Fibroblast of peridontal ligament (primary cell): ENCODE data around the gene ATXN2L.
"Not testable (repeated sequence)": the region's sequence is repeated elsewhere in the genome, so short reads cannot be mapped to it uniquely, and the experiment has no call there.

ENCODE experiments used
- DNase-seq: peaks from one replicate; pipeline ENCODE4 v3.0.0-alpha.2; 2010; ENCODE audit errors: extremely low read depth

ATXN2L gene

GRCh38 chr16:28867241-28867640, 44.4 kb downstream of the ATXN2L start:
- DNase-seq, result no peak

- not testable (repeated sequence) for DNase-seq
Measured at GRCh38 chr16:28867646-28868045, 44.8 kb downstream of the ATXN2L start.

- no peak for DNase-seq
Measured at GRCh38 chr16:28869201-28869600, 46.4 kb downstream of the ATXN2L start.

- DNase-seq, result no peak
Measured at GRCh38 chr16:28872952-28873351, 50.2 kb downstream of the ATXN2L start.

DNA sequence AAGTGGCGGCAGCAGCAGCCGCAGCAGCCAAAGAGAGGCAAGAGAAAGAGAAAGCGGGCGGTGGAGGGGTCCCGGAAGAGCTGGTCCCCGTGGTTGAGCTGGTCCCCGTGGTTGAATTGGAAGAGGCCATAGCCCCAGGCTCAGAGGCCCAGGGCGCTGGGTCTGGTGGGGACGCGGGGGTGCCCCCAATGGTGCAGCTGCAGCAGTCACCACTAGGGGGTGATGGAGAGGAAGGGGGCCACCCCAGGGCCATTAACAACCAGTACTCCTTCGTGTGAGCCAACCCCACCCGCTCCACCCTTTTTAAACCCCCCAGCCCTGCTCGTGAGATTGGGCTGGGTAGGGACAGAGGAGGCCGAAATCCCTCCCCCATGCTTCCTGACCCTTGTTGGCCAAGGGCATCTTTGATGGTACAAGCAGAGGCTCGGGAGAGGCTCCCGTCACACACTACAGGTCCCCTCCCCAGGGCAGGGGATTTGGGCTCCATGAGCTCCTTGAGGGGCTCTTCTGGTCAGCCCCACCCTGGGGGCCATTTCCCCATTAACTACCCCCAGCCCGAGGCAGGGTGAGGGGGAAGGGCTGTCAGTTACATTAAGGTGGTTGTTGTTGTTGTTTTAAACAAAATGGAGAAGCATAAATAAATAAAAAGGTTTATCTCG, 50.9 kb downstream of the ATXN2L start:
- DNase-seq, result no peak

DNA sequence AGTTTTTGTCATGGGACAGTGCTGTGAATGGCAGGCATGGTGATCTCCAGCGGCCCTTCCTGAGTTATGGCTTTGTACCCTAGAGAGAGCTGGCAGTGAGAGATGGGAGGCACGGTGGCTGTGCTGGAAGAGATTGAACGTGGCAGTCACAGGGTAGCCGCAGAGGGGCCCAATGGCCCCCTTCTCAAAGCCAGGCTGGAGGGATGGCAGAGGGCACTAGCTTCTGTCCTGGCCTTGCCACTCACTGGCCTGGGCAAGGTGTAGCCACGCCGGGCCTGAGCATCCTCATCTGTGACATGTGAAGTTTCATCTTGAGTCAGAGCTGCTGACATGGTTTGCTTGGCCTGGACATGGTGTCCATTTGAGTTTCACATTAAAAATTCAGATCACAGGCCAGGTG, 51.6 kb downstream of the ATXN2L start:
- DNase-seq, result no peak

DNA sequence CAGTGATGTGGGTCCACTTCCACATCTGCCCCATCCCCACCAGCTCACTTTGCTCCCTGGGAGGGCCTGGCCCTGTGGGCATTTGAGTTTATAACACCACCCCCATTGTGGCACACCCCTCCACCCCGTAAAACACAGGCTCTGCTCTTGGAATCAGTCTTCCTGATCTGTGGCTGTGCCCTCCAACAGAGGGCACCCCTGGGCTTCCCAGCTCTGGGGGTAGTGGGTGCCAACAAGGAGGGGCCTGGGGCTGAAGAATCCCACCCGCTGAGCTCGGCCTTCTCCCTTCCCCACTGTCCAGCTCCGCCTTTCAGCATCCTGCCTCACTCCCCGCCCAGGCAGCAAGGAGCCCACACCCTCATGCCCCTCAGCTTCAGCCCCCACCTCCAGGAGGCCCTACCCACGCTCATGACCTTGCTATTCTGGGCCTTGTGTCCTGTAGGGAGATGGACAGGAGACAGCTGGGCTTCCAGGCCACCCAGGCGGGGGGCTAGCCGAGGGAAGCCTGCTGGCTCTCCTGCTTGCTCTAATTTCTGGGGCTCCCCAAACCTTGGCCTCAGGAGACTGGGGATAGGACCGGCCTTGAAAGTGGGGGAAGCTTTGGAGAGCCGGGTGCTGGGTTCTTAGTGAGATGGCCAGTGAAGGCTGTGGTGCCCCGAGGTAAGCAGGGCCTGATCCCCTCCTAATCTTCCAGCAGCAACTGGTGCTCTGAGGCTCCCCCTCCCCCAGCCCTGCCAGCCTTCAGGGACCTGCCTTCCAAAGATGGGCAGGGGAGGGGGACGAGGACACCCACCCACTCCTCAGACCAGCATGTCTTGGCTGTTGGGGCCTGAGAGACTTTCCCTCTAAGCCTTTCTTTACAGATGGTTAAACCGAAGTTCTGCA, 52.6 kb downstream of the ATXN2L start:
- DNase-seq, result no peak

GRCh38 chr16:28876019-28876659, 53.3 kb downstream of the ATXN2L start:
- no peak for DNase-seq

DNA sequence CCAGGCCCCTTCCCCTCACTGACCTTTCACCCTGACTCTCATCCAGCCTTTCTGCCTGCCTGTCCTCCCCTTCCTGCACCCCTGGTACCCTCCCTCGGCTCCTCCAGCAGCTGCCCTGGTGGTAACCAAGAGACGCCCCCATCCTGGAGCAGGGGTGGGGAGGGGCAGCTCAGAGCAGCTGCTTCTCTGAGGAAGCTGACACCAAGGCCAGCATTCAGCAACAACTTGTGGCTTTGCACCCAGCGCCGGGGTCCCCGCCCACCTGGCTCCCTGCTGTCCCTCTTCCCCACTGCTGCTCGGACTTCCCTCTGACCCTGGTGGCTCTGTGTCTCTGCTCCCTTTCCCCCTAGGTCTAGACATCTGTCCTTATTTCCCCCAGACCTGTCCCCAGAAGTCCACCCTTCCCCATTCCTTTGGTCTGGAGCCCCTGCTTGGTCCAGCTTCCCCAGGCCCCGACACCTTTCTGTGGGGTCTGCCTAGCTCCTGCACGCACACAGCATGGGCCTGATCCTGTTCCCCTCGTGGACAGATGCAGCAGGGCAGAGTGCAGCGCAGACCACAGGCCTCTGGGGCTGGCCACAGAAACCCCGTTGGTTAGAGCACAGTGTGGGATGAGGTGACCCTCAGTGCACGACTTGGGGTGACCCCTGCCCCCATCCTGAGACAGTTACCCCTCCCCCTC, 54.3 kb downstream of the ATXN2L start:
- no peak for DNase-seq

GRCh38 chr16:28877655-28878000, 54.8 kb downstream of the ATXN2L start:
- no peak for DNase-seq

GRCh38 chr16:28878083-28878926, 55.5 kb downstream of the ATXN2L start, which contains the start of gene ATP2A1:
Gene ATP2A1, plus strand, starts transcription at chr16:28878488. Its CDS starts 184 bp downstream, at chr16:28878672.
- no peak for DNase-seq

- DNase-seq, result no peak
Measured at GRCh38 chr16:28879261-28879840, 56.6 kb downstream of the ATXN2L start.

- DNase-seq, result peak; percentile 73
Measured at GRCh38 chr16:28879841-28880588, 57.2 kb downstream of the ATXN2L start.

- no peak for DNase-seq
Measured at GRCh38 chr16:28880589-28880915, 57.8 kb downstream of the ATXN2L start.

- no peak for DNase-seq
Measured at GRCh38 chr16:28880955-28881354, 58.2 kb downstream of the ATXN2L start.

- DNase-seq, result not testable (repeated sequence)
Measured at GRCh38 chr16:28881565-28881964, 58.8 kb downstream of the ATXN2L start.

- no peak for DNase-seq
Measured at GRCh38 chr16:28882551-28883160, 59.9 kb downstream of the ATXN2L start.

- DNase-seq, result no peak
Measured at GRCh38 chr16:28883221-28883996, 60.6 kb downstream of the ATXN2L start.

DNA sequence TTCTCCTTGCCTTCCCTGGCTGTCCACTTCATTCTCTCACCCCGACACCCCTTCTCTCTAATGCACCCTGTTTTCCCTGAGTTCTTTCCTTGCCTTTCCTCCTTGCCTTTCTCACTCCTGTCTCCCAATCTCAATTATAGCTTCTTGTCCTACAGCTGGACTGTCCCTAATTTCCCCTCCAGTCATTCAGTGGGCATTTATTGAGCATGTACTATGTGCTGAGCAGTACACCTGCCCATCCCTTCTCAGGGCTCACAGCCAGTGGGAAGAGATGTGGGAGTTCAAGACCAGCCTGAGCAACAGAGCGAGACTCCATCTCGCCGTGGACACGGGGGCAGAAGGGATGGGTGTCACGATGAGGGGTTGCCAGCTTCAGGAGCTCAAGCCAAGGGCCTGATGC, 61.2 kb downstream of the ATXN2L start:
- no peak for DNase-seq
